OCI-LY3 (cell line): ENCODE data around the gene NKX3-2.

Experiments used
- EZH2phosphoT487 ChIP-seq: fragments of 200-600 bp; shearing (Covaris generic); IDR thresholded peaks from 2 replicates; pipeline ENCODE4 v1.6.1; 2018; ENCODE audit warnings: antibody characterized with exemption, mixed run types, low read depth
- TF ChIP-seq, protein P1 (sequence below): fragments of 200-600, 300-600 bp; sonication (generic); IDR thresholded peaks from 2 replicates; pipeline ENCODE4 v1.5.1; 2014; ENCODE audit warnings: antibody characterized with exemption, low read length, low read depth

DNA sequence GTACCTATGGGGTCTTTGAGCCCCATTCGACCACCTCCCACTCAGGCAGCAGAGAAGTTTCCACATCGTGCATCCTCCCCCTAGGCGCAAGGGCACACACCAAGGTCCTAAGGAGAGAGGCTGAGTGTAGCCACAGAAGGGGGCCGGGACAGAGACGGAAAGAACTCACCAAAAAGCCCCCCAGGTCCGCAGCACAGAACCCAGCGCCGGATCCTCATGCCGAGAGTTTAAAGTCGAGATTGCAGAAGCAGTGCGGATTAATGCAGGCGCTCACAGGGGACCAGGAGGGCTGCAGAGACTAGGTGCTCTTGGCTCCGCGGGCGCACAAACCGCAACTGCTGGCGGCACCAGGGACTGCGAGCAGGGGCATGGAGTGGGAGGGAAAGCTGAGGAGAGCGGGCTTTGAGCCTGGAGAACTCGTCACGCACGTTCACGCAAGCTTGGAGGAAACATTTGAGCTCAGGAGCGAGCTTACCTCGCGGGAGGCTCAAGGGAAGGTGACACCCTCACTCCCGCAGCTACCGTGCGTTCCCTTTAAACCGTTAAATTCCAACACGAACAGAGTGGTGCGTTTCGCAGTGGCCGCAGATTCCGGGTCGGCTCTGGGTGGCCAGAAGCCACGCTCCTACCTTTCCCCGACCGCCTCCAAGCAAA is 8.5 kb downstream of the NKX3-2 start:
- TF ChIP-seq, protein P1, sequence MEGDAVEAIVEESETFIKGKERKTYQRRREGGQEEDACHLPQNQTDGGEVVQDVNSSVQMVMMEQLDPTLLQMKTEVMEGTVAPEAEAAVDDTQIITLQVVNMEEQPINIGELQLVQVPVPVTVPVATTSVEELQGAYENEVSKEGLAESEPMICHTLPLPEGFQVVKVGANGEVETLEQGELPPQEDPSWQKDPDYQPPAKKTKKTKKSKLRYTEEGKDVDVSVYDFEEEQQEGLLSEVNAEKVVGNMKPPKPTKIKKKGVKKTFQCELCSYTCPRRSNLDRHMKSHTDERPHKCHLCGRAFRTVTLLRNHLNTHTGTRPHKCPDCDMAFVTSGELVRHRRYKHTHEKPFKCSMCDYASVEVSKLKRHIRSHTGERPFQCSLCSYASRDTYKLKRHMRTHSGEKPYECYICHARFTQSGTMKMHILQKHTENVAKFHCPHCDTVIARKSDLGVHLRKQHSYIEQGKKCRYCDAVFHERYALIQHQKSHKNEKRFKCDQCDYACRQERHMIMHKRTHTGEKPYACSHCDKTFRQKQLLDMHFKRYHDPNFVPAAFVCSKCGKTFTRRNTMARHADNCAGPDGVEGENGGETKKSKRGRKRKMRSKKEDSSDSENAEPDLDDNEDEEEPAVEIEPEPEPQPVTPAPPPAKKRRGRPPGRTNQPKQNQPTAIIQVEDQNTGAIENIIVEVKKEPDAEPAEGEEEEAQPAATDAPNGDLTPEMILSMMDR, result no peak
- TF ChIP-seq EZH2phosphoT487, result no peak
